Adrenal gland (tissue), 12 donors: Measurements from ENCODE around the gene GPC5. TPM values are rescaled to one million over a fixed set of nuclear protein-coding genes. Genes with fewer than 3 reads are reported as not detected.

Experiments used
- DNase-seq, 7 donors: peaks; one replicate each; pipeline ENCODE4 v3.0.0-alpha.2; 2019 to 2020
- H3K27ac ChIP-seq, 5 donors: fragments of 200-600 bp; sonication (generic) in 4 of 5; 1 replicate in 3 of 5; 2 replicates in 2 of 5; pipeline versions ENCODE4 v1.5.1 to v1.8.0; 2016 to 2020; ENCODE audit warnings: mild to moderate bottlenecking in 1 of 5
- H3K27me3 ChIP-seq: fragments of 200-600 bp; 2 replicates; pipeline ENCODE4 v1.8.0; 2021
- H3K36me3 ChIP-seq, 2 donors: fragments of 200-600 bp; replicated peaks in 1 of 2; 1 replicate in 1 of 2; 2 replicates in 1 of 2; pipeline versions ENCODE4 v1.5.1 to v1.8.0; 2018 to 2022
- H3K4me1 ChIP-seq, 2 donors: fragments of 200-600 bp; replicated peaks in 1 of 2; 1 replicate in 1 of 2; 2 replicates in 1 of 2; pipeline versions ENCODE4 v1.5.1 to v1.8.0; 2018 to 2021
- H3K4me3 ChIP-seq, 4 donors: fragments of 200-600 bp; sonication (generic) in 3 of 4; one replicate each; pipeline ENCODE4 v1.5.1; 2016 to 2018
- H3K9me3 ChIP-seq, 3 donors: fragments of 200-600 bp; sonication (generic) in 1 of 3; replicated peaks in 1 of 3; 1 replicate in 2 of 3; 2 replicates in 1 of 3; pipeline versions ENCODE4 v1.5.1 to v1.8.0; 2016 to 2021
- POLR2A ChIP-seq, 2 donors: fragments of 450-650 bp; IDR thresholded peaks; one replicate each; pipeline ENCODE4 v1.6.1; 2017; ENCODE audit warnings: antibody characterized with exemption in 2 of 2, mild to moderate bottlenecking in 2 of 2, moderate library complexity in 1 of 2
- WGBS, 4 donors: extraction: QIAGEN DNeasy Blood & Tissue Kit in 2 of 4; methylation state at CpG; one replicate each; pipeline versions ENCODE4 v1.1.5 to v1.1.7; 2013 to 2017; 5-methylcytosine and 5-hydroxymethylcytosine counted together
- intact Hi-C, 2 donors: fragments of 100-400 bp; cut with DNase I; formaldehyde crosslinking; loops; one replicate each; pipeline versions ENCODE4 v1.14.1 to v1.15.0; 2022 to 2023
- polyA plus RNA-seq, 3 donors: library from polyadenylated mRNA; stranded (reverse); fragments of 200-250 nt in 2 of 3; fragments of 350-450 nt in 1 of 3; fragmentation: Illumina TruSeq in 1 of 3; extraction: RNeasy Lipid Tissue Mini Kit (QIAGEN cat#74804) in 1 of 3; gene quantifications; one replicate each; pipeline ENCODE4 v1.2.3, GENCODE V29; 2013 to 2014
- total RNA-seq, 9 donors: library from RNA; depleted of rRNA in 4 of 9; stranded (reverse); fragments of >200 nt in 4 of 9; fragments of 120-200 nt in 1 of 9; fragmentation: NEBNext Ultra II Directional in 1 of 9; extraction: Animal tissue kit (Norgen Biotek cat#: 25700) in 1 of 9; gene quantifications; one replicate each; pipeline versions ENCODE4 v1.1.0 to v1.2.4, GENCODE V29; 2013 to 2023
- TF ChIP-seq, protein P1 (sequence below), 6 experiments: fragments of 450-650 bp in 4 of 6; fragments of 200-600 bp in 2 of 6; sonication (generic) in 1 of 6; IDR thresholded peaks; 1 replicate in 5 of 6; 2 replicates in 1 of 6; pipeline versions ENCODE4 v1.5.1 to v1.8.0; 2016 to 2021; ENCODE audit warnings: antibody characterized with exemption in 6 of 6, mild to moderate bottlenecking in 2 of 6, moderate library complexity in 1 of 6
- donor health status: healthy with polysubstance abuse.
- donor health status: Bipolar disorder and iron deficiency.
- donor health status: DM: yes; HTN: yes; CAD: no.
- donor health status: DM: no; HTN: no; CAD: no.
- donor health status: DM: no; HTN: no; CAD: no.
- donor health status: DM: yes; HTN: yes; CAD: no.

Gene GPC5
- total and polyA plus RNA-seq, 12 donors, result 0.24 to 7.7 (median 2.1) TPM; not detected in 4

DNA sequence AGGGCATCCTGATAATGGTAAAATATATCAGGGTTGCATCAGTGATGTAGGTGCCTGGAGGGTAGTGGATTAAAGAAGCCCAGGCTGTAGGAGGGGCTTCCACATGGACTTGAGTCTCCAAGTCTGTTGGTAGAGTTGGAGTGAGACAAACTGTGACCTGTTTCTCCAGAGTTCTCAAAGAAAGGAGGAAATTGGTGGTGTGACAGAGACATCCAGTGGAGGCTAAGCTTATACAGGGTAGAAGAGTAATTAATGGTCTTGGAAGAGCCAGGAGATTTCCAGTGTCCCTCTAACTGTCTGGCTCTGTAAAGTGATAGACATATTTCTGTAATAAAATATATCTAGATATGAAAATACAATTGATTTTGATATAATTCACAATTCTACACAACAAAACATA is 61.1 kb downstream of the GPC5 start:
- TF ChIP-seq POLR2A (IDR thresholded peaks at IDR 0.05), result no peak
- TF ChIP-seq, protein P1, sequence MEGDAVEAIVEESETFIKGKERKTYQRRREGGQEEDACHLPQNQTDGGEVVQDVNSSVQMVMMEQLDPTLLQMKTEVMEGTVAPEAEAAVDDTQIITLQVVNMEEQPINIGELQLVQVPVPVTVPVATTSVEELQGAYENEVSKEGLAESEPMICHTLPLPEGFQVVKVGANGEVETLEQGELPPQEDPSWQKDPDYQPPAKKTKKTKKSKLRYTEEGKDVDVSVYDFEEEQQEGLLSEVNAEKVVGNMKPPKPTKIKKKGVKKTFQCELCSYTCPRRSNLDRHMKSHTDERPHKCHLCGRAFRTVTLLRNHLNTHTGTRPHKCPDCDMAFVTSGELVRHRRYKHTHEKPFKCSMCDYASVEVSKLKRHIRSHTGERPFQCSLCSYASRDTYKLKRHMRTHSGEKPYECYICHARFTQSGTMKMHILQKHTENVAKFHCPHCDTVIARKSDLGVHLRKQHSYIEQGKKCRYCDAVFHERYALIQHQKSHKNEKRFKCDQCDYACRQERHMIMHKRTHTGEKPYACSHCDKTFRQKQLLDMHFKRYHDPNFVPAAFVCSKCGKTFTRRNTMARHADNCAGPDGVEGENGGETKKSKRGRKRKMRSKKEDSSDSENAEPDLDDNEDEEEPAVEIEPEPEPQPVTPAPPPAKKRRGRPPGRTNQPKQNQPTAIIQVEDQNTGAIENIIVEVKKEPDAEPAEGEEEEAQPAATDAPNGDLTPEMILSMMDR (IDR thresholded peaks at IDR 0.05), result no peak
- Histone ChIP-seq H3K9me3 (no peaks in the 10 kb centered on the region), H3K4me1 (no peaks in the 10 kb centered on the region), H3K27me3 (peaks cover 3% of the 10 kb centered on the region), H3K36me3 (no peaks in the 10 kb centered on the region), H3K4me3 (no peak overlapping the region), H3K27ac (no peak overlapping the region)
- intact Hi-C loops, result no loop called here
- no peak for DNase-seq

DNA sequence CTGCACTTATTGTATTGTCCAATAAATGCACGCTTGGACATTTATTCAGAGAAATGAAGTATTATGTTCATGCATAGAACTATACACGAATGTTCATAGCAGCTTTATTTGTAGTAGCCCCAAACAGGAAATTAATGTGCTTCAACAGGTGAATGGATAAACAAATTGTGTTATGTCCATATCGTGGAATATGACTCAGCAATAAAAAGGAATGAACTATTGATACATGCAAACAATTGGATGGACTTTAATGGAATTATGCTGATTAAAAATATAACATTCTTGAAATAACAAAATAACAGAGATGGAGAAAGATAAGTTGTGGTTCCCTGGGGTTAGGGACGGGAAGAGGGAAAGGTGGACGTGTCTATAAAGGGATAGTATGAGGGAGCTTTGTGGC is 65.9 kb downstream of the GPC5 start:
- 75 to 84% (median 79%) methylated on average over 5 of the region's 5 CpGs for WGBS, 4 donors
- Histone ChIP-seq H3K4me1 (no peaks in the 10 kb centered on the region), H3K27me3 (no peaks in the 10 kb centered on the region), H3K27ac (no peak overlapping the region), H3K4me3 (no peak overlapping the region), H3K36me3 (no peaks in the 10 kb centered on the region), H3K9me3 (no peaks in the 10 kb centered on the region)
- no peak for DNase-seq
- TF ChIP-seq, protein P1 (IDR thresholded peaks at IDR 0.05), result no peak
- no peak for TF ChIP-seq POLR2A (IDR thresholded peaks at IDR 0.05)
- intact Hi-C loops, result no loop called here

DNA sequence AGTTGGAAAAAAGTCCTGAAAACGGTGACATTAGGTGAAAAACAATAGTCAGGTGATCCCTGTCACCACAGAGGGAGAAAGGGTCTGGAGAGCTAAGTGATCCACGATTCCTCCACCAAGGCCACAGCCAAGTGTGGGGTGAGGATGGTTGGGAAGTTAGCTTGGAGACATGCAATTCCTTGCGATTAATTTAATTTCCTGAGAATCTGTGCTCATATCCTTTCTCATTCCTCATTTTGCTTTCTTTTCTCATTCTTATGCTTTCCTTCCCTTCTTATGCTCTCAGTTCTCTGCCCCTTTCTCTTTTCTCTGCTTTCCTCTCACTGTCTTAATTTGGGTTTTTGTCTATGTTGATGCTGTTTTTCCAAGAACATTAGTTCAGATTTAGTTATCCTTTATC is 68.8 kb downstream of the GPC5 start:
- H3K4me1 ChIP-seq, result no peaks in the 10 kb centered on the region
- H3K4me3 ChIP-seq, result no peak overlapping the region
- H3K27me3 ChIP-seq, result no peaks in the 10 kb centered on the region
- 60 to 80% (median 66%) methylated on average over 3 of the region's 3 CpGs for WGBS, 4 donors
- no peaks in the 10 kb centered on the region for H3K36me3 ChIP-seq
- intact Hi-C loops, result no loop called here
- DNase-seq, result no peak
- no peaks in the 10 kb centered on the region for H3K9me3 ChIP-seq
- TF ChIP-seq, protein P1 (IDR thresholded peaks at IDR 0.05), result no peak
- no peak for TF ChIP-seq POLR2A (IDR thresholded peaks at IDR 0.05)
- no peak overlapping the region for H3K27ac ChIP-seq

DNA sequence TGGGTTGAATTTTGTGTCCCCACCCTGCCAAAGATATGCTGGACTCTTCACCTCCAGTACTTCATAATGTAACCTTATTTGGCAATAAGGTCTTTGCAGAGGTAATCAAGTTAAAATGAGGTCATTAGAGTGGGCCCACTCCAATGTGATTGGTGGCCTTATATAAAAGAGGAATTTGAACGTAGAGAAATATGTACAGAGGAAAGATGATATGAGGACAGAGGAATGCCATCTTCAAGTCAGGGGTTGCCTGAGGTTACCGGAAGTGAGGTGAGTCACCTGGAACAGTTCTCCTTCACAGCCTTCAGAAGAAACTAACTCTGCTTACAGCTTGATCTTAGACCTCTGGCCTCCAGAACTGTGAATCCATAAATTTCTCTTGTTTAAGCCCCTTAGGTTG is 69.9 kb downstream of the GPC5 start:
- Histone ChIP-seq H3K36me3 (no peaks in the 10 kb centered on the region), H3K4me3 (no peak overlapping the region), H3K9me3 (no peaks in the 10 kb centered on the region), H3K4me1 (no peaks in the 10 kb centered on the region), H3K27ac (no peak overlapping the region), H3K27me3 (no peaks in the 10 kb centered on the region)
- WGBS, 4 donors, result 79 to 85% (median 82%) methylated on average over 2 of the region's 2 CpGs
- no peak for TF ChIP-seq POLR2A (IDR thresholded peaks at IDR 0.05)
- TF ChIP-seq, protein P1 (IDR thresholded peaks at IDR 0.05), result no peak
- intact Hi-C loops, result no loop called here
- DNase-seq, result no peak
